ENCODE measurements around the gene ZNF547.
"Not testable (repeated sequence)": the region's sequence is repeated elsewhere in the genome, so short reads cannot be mapped to it uniquely, and the experiment has no call there.

Gene ZNF547

GRCh38 chr19:57366776-57367175, 3.4 kb downstream of the ZNF547 start:
- no peak for TF ChIP-seq CTCF (IDR thresholded peaks at IDR 0.05; ENCODE audit: borderline replicate concordance, insufficient read depth, low read depth, low read length)

GRCh38 chr19:57374179-57374578, 10.8 kb downstream of the ZNF547 start:
- TF ChIP-seq CTCF (IDR thresholded peaks at IDR 0.05; ENCODE audit: borderline replicate concordance, insufficient read depth, low read depth, low read length): no peak
- no peak overlapping the region for H3K4me3 ChIP-seq (ENCODE audit: low read depth, low read length)

More at GRCh38 chr19:57366776-57367175, 3.4 kb downstream of the ZNF547 start:
- no peak overlapping the region for H3K4me3 ChIP-seq (ENCODE audit: low read depth, low read length)

GRCh38 chr19:57374647-57375046, 11.3 kb downstream of the ZNF547 start:
- H3K4me3 ChIP-seq (ENCODE audit: low read depth, low read length): not testable (repeated sequence)

GRCh38 chr19:57376151-57376550, 12.8 kb downstream of the ZNF547 start:
- H3K4me3 ChIP-seq (ENCODE audit: low read depth, low read length): no peak overlapping the region
- no peak for TF ChIP-seq CTCF (IDR thresholded peaks at IDR 0.05; ENCODE audit: borderline replicate concordance, insufficient read depth, low read depth, low read length)

GRCh38 chr19:57377498-57378146, 14.3 kb downstream of the ZNF547 start:
- H3K4me3 ChIP-seq (ENCODE audit: low read depth, low read length): no peak overlapping the region
- no peak for TF ChIP-seq CTCF (IDR thresholded peaks at IDR 0.05; ENCODE audit: borderline replicate concordance, insufficient read depth, low read depth, low read length)

GRCh38 chr19:57380923-57381322, 17.6 kb downstream of the ZNF547 start:
- no peak for TF ChIP-seq CTCF (IDR thresholded peaks at IDR 0.05; ENCODE audit: borderline replicate concordance, insufficient read depth, low read depth, low read length)
- H3K4me3 ChIP-seq (ENCODE audit: low read depth, low read length): no peak overlapping the region

GRCh38 chr19:57382806-57383488, 19.6 kb downstream of the ZNF547 start:
- TF ChIP-seq CTCF (IDR thresholded peaks at IDR 0.05; ENCODE audit: borderline replicate concordance, insufficient read depth, low read depth, low read length): no peak
- no peak overlapping the region for H3K4me3 ChIP-seq (ENCODE audit: low read depth, low read length)

All from GM12875 (cell line).